ENCODE results near the gene CFAP97D2.
"Not testable (repeated sequence)": the region's sequence is repeated elsewhere in the genome, so short reads cannot be mapped to it uniquely, and the experiment has no call there.

Gene CFAP97D2

DNA sequence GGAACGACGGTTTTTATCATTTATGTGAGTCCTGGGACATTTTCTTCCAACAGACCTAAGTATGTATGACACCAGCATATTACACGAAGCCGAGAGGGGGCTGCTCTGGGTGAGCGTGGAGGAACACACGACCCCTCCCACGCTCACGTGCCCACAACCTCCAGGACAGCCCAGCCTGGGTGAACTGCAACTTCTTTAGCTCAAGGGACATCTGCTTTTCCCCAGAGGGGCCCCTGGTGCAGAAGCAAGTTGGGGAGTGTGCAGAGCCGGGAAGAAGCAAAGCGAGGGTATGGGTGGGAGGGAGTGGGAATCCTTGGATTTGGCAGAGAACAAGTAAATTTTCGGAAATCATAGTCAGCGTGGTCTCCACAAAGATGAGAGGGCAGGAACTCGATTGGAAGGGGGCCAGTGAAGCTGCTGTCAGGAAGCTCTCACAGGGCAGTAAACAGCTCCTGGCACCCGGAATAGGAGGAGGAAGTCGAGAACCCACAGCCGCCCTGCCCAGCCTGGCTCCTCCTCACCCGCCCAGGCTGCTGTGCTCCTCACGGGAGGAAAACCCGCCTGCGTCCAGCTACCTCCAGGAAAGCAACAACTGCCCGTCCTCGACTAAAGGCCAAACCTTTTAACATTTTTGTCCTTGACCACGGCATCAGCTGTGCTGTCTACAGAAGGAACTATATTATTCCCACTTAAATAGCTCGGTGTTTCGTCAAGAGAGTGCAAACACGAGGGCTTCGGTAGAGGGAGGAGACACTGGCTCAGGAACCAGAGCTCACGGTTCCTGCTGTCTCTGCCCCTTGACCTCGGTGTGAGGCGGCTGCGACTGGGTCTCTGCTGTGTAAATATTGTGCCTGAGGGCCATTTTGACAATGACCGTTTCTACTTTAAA is 17.2 kb upstream of the CFAP97D2 start:
- no peak for DNase-seq (ENCODE audit: insufficient read length, low spot score)
- no peak for FAIRE-seq
- no peak for TF ChIP-seq POLR2A (IDR thresholded peaks at IDR 0.05; ENCODE audit: low read depth, low read length)

GRCh38 chr13:114162533-114162922 is 16.5 kb upstream of the CFAP97D2 start:
- DNase-seq (ENCODE audit: insufficient read length, low spot score) (no peak), FAIRE-seq (no peak)

DNA sequence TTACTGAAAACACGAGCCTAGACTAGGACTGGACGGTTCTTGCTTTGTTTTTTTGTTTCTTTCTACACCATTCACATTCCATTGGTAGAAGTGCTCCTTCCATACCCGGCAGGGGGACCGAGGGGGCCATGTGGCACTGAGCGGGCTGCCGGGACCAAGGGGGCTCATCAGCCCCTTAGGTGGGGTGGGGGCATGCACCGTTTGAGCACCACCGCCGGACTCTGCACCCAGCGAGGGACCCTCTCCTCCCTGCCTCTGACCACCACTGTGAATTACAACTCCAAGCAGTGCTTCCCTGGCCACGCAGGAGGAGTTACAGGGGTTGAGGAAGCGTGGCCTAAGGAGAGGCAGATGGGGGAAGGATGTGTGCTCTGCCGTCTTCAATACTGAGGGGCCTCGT is 15.0 kb upstream of the CFAP97D2 start:
- no peak for DNase-seq (ENCODE audit: insufficient read length, low spot score)
- FAIRE-seq: no peak
- TF ChIP-seq POLR2A (IDR thresholded peaks at IDR 0.05; ENCODE audit: low read depth, low read length): no peak

More at GRCh38 chr13:114162533-114162922, 16.5 kb upstream of the CFAP97D2 start:
- TF ChIP-seq POLR2A (IDR thresholded peaks at IDR 0.05; ENCODE audit: low read depth, low read length): no peak

DNA sequence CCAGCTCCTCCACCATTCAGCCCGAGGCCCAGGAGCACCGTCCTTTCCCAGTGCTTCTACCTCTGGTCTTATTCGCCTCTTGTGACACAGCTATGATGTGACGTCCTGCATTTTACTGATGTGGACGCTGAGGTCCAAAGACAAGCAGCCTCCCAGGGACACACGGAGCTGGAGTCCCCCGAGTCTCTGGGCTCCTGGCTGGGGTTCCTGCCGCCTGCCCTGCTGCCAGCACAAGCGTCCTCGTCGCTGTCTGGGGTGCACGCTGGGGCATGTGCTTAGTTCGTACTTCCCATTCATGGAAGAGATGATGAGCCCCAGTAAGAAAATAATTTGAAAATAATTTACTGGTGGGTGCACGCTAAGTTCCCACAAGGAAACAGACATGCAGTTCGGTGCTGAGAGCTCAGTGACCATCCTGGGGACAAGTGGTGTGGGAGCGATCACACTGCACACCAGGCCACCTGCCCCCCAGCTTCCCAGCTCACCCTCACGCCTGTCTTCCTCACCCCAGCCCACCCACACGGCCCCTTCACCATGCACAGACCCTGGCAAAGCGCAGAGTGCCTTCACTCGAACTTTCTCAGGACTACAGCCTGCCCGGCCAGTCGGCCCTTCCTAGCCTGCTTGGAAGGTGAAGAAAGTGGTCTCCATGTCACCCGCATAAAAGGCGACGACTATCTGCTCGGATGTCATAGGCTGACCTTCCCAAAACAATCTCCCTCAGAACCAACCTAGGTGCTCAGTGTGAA is 14.2 kb upstream of the CFAP97D2 start:
- no peak for FAIRE-seq
- no peak for DNase-seq (ENCODE audit: insufficient read length, low spot score)
- no peak for TF ChIP-seq POLR2A (IDR thresholded peaks at IDR 0.05; ENCODE audit: low read depth, low read length)

DNA sequence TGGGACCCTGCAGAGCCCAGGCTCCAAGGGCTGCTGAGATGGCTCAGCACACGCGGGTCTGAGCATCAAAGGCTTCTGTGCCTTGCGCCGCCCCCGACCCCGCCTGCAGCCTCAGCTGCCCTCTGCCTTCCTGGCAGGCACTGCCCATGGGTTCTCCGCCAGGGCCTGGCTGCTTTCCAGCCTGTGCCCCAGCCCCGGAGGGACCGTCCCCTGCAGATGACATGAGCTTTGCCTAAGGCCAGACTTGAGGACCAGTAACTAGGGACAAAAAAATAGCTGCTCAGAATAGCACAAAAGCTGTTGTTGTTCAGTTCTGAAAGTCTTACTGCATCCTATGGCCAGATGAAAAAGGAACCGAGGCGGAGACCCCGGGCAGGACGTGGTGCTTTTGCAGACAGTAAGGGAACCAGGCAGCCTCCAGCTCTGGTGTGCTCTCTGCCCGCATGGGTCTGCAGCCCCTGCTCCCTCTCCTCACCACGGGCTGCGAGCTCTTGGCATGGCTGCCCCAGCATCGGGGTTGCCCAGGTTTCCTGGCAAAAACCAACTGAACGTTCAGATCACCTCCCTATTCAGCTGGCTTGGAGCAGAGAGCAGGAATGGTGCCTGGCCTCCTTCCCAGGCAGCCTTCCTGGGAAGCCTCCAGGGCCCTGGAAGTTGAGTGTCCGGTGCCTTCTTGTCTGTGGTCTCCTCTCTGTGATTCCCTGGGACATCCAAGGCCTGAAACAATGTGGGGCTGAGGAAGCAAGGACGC is 12.5 kb upstream of the CFAP97D2 start:
- no peak for FAIRE-seq
- DNase-seq (ENCODE audit: insufficient read length, low spot score): no peak
- no peak for TF ChIP-seq POLR2A (IDR thresholded peaks at IDR 0.05; ENCODE audit: low read depth, low read length)

GRCh38 chr13:114167426-114167825 is 11.6 kb upstream of the CFAP97D2 start:
- FAIRE-seq (no peak), DNase-seq (ENCODE audit: insufficient read length, low spot score) (no peak)
- TF ChIP-seq POLR2A (IDR thresholded peaks at IDR 0.05; ENCODE audit: low read depth, low read length): no peak

- no peak for FAIRE-seq
- no peak for DNase-seq (ENCODE audit: insufficient read length, low spot score)
- TF ChIP-seq POLR2A (IDR thresholded peaks at IDR 0.05; ENCODE audit: low read depth, low read length): no peak
Measured at GRCh38 chr13:114167885-114168284, 11.2 kb upstream of the CFAP97D2 start.

DNA sequence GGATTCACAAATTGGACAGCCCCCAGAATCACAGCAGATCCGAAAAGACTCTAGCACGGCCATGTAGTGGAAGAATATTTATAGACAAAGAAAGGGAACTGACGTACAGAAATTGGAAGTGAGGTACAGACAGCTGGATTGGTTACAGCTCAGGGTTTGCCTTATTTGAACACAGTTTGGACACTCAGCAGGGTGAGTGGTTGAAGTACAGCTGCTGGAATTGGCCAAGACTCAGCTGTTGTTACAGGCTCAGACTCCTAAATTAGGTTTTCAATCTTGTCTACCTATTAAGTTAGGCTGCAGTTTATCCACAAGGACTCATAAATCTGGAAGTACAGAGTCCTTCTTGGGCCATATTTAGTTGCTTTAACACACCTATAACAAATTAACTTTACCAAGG is 5.8 kb upstream of the CFAP97D2 start:
- DNase-seq (ENCODE audit: insufficient read length, low spot score) (no peak), FAIRE-seq (no peak)
- TF ChIP-seq POLR2A (IDR thresholded peaks at IDR 0.05; ENCODE audit: low read depth, low read length): no peak

DNA sequence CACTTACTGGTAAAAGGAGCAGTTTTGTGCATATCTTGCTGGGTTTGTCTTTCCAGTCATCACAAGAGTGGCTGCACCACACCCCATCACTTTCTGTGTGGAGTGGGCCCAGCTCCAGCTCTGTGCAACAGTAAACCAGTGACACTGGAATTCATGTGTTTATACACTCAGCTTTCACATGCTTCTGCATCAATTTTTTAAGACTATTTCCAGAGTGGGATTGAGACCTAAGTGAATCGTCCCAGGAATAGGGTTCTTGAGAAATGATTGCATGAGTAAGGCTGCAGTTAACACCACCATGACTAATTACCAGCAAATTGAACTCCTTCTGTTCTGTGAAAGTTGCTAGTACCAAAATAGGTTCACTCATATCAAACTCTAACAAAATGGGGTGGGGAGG is 5.3 kb upstream of the CFAP97D2 start:
- no peak for FAIRE-seq
- DNase-seq (ENCODE audit: insufficient read length, low spot score): no peak
- TF ChIP-seq POLR2A (IDR thresholded peaks at IDR 0.05; ENCODE audit: low read depth, low read length): no peak

DNA sequence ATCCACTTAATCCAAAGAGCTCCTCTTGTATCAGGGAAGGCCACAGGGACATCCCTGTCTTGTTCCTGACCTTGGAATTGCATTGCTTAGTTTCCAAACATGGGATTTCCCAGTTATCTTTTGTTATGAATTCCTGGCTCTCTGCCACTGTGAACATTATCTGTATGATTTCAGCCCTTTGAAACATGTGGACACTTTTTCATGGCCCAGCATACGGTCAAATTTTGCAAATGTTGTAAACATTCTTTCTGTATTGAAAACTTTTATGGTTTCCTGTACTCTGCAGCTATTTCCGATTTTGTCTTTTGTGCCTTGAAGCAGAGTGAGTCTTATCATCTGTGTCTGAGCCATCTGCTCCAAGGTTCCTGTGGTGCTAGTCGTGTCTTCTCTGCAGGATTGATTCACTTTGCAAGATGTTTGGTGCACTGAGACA is 4.5 kb upstream of the CFAP97D2 start:
- no peak for TF ChIP-seq POLR2A (IDR thresholded peaks at IDR 0.05; ENCODE audit: low read depth, low read length)
- FAIRE-seq: no peak
- no peak for DNase-seq (ENCODE audit: insufficient read length, low spot score)

GRCh38 chr13:114176359-114176902 is 2.6 kb upstream of the CFAP97D2 start:
- not testable (repeated sequence) for FAIRE-seq; DNase-seq (ENCODE audit: insufficient read length, low spot score)

- DNase-seq (ENCODE audit: insufficient read length, low spot score) (no peak), FAIRE-seq (no peak)
- TF ChIP-seq POLR2A (IDR thresholded peaks at IDR 0.05; ENCODE audit: low read depth, low read length): no peak
Measured at GRCh38 chr13:114177245-114178010, 1.6 kb upstream of the CFAP97D2 start.

Data from H54 (cell line).